GM23338 (cell line): ENCODE measurements around the gene GPR4. TPM values are rescaled to one million over a fixed set of nuclear protein-coding genes. Genes with fewer than 3 reads are reported as not detected.

Source experiments
- ATAC-seq: fragments of 200-7000 bp; cut with Tn5 transposase; 3 replicates; pipeline ENCODE4 v1.9.1; 2020
- DNase-seq: peaks from one replicate; pipeline ENCODE4 v3.0.0-alpha.2; 2015; ENCODE audit warnings: low spot score
- H2AFZ ChIP-seq: fragments of 200-600 bp; sonication (generic); 2 replicates; pipeline ENCODE4 v1.8.0; 2016; ENCODE audit warnings: antibody characterized with exemption, mild to moderate bottlenecking, moderate library complexity
- H3F3A ChIP-seq: fragments of 200-600 bp; sonication (generic); replicated peaks from 2 replicates; pipeline ENCODE4 v1.8.0; 2017; ENCODE audit warnings: antibody characterized with exemption, mixed run types, low read depth
- H3K27ac ChIP-seq: fragments of 200-600 bp; sonication (generic); 2 replicates; pipeline ENCODE4 v1.6.1; 2016; ENCODE audit warnings: low read depth
- H3K27me3 ChIP-seq: fragments of 200-600 bp; sonication (generic); 2 replicates; pipeline ENCODE4 v1.8.0; 2016; ENCODE audit warnings: mild to moderate bottlenecking, mixed run types, moderate library complexity; ENCODE audit not compliant: insufficient read depth
- H3K36me3 ChIP-seq: fragments of 200-600 bp; sonication (generic); 2 replicates; pipeline ENCODE4 v1.8.0; 2016; ENCODE audit warnings: mild to moderate bottlenecking; ENCODE audit not compliant: insufficient read depth
- H3K4me1 ChIP-seq: fragments of 200-600 bp; sonication (generic); 2 replicates; pipeline ENCODE4 v1.8.0; 2016; ENCODE audit warnings: mild to moderate bottlenecking, moderate library complexity; ENCODE audit not compliant: insufficient read depth
- H3K4me2 ChIP-seq: fragments of 200-600 bp; sonication (generic); 2 replicates; pipeline ENCODE4 v1.7.1; 2017; ENCODE audit warnings: mixed run types
- H3K4me3 ChIP-seq: fragments of 200-600 bp; sonication (generic); 2 replicates; pipeline ENCODE4 v1.6.1; 2016; ENCODE audit warnings: mixed run types
- H3K79me2 ChIP-seq: fragments of 200-600 bp; sonication (generic); replicated peaks from 2 replicates; pipeline ENCODE4 v1.8.0; 2017; ENCODE audit warnings: mild to moderate bottlenecking; ENCODE audit not compliant: insufficient read depth
- H3K9me2 ChIP-seq: fragments of 200-600 bp; sonication (generic); 2 replicates; pipeline ENCODE4 v1.8.0; 2017; ENCODE audit not compliant: insufficient read depth
- H4K20me1 ChIP-seq: fragments of 200-600 bp; sonication (generic); replicated peaks from 2 replicates; pipeline ENCODE4 v1.8.0; 2017; ENCODE audit warnings: mild to moderate bottlenecking; ENCODE audit not compliant: insufficient read depth
- H3K27ac Mint-ChIP-seq: 2 replicates; pipeline ENCODE4 v1.8.0; 2020; ENCODE audit warnings: inconsistent platforms, mild to moderate bottlenecking, moderate library complexity, mixed read lengths
- H3K27me3 Mint-ChIP-seq: 3 replicates; pipeline ENCODE4 v1.8.0; 2022; ENCODE audit warnings: low read depth, mild to moderate bottlenecking, moderate library complexity, mixed read lengths, inconsistent platforms; ENCODE audit not compliant: insufficient read depth, poor library complexity
- H3K36me3 Mint-ChIP-seq: 3 replicates; pipeline ENCODE4 v1.8.0; 2021; ENCODE audit warnings: low read depth, mild to moderate bottlenecking, inconsistent platforms, moderate library complexity, mixed read lengths
- H3K4me1 Mint-ChIP-seq: 3 replicates; pipeline ENCODE4 v1.8.0; 2020; ENCODE audit warnings: mild to moderate bottlenecking, inconsistent platforms, mixed read lengths
- H3K4me3 Mint-ChIP-seq: 3 replicates; pipeline ENCODE4 v1.8.0; 2021; ENCODE audit warnings: moderate library complexity, mild to moderate bottlenecking, inconsistent platforms, mixed read lengths
- H3K9me3 Mint-ChIP-seq: 3 replicates; pipeline ENCODE4 v1.8.0; 2020; ENCODE audit warnings: moderate library complexity, mild to moderate bottlenecking, inconsistent platforms, mixed read lengths
- CREB1 ChIP-seq: fragments of 250-450 bp; sonication (Bioruptor Pico); IDR thresholded peaks from 2 replicates; pipeline ENCODE4 v1.5.0; 2020; ENCODE audit warnings: low read depth, mild to moderate bottlenecking, moderate library complexity
- ETS1 ChIP-seq: IDR thresholded peaks from 2 replicates; pipeline ENCODE4 v1.6.1; 2016; ENCODE audit warnings: antibody characterized with exemption
- EZH2 ChIP-seq: fragments of 200-600 bp; sonication (generic); IDR thresholded peaks from one replicate; pipeline ENCODE4 v1.8.0; 2017; ENCODE audit warnings: antibody characterized with exemption, mild to moderate bottlenecking, low read depth; ENCODE audit not compliant: unreplicated experiment
- EZH2phosphoT487 ChIP-seq: fragments of 200-600 bp; sonication (generic); IDR thresholded peaks from one replicate; pipeline ENCODE4 v1.8.1; 2018; ENCODE audit warnings: antibody characterized with exemption; ENCODE audit not compliant: unreplicated experiment
- JUNB ChIP-seq: IDR thresholded peaks from one replicate; pipeline ENCODE4 v1.6.1; 2016; ENCODE audit warnings: antibody characterized with exemption; ENCODE audit not compliant: unreplicated experiment
- NANOG ChIP-seq: IDR thresholded peaks from 2 replicates; pipeline ENCODE4 v1.6.1; 2016; ENCODE audit warnings: antibody characterized with exemption, borderline replicate concordance
- POLR2AphosphoS5 ChIP-seq: IDR thresholded peaks from 2 replicates; pipeline ENCODE4 v1.6.1; 2016; ENCODE audit warnings: antibody characterized with exemption, low read depth
- REST ChIP-seq: IDR thresholded peaks from one replicate; pipeline ENCODE4 v1.6.1; 2018; ENCODE audit warnings: antibody characterized with exemption; ENCODE audit not compliant: unreplicated experiment
- STAT1 ChIP-seq: IDR thresholded peaks from one replicate; pipeline ENCODE4 v1.6.1; 2016; ENCODE audit warnings: antibody characterized with exemption; ENCODE audit not compliant: unreplicated experiment
- ZNF114 ChIP-seq: fragments of 250-450 bp; sonication (Bioruptor Pico); IDR thresholded peaks from 2 replicates; pipeline ENCODE4 v1.5.0; 2020; ENCODE audit warnings: mild to moderate bottlenecking, moderate library complexity
- ZNF331 ChIP-seq: fragments of 250-450 bp; sonication (Bioruptor Pico); IDR thresholded peaks from 2 replicates; pipeline ENCODE4 v1.5.0; 2020; ENCODE audit warnings: low read depth, mild to moderate bottlenecking, moderate library complexity
- polyA plus RNA-seq: library from polyadenylated mRNA; unstranded; fragments of >200 nt; fragmentation: Nextera tagmentation; extraction: Ambion mirVana; gene quantifications from 2 replicates; pipeline ENCODE4 v1.2.1, GENCODE V29; 2016
- total RNA-seq: library from RNA; depleted of rRNA; stranded (reverse); fragments of >200 nt; shearing (Covaris generic); gene quantifications from 2 replicates; pipeline ENCODE4 v1.2.3, GENCODE V29; 2014
- TF ChIP-seq, protein P1 (sequence below): fragments of 250-450 bp; sonication (Bioruptor Pico); IDR thresholded peaks from 2 replicates; pipeline ENCODE4 v1.5.0; 2020; ENCODE audit warnings: mild to moderate bottlenecking, moderate library complexity
- TF ChIP-seq, protein P2 (sequence below), 2 experiments: fragments of 200-600 bp in 1 of 2; sonication (generic) in 1 of 2; conservative IDR thresholded peaks; 2 replicates each; pipeline versions ENCODE4 v1.5.1 to v1.6.1; 2016 to 2017; ENCODE audit warnings: antibody characterized with exemption in 2 of 2, low read depth in 2 of 2, mild to moderate bottlenecking in 2 of 2, moderate library complexity in 1 of 2

The GPR4 gene
- total and polyA plus RNA-seq, 2 experiments from 2014 or later: 0.06 to 0.14 TPM

DNA sequence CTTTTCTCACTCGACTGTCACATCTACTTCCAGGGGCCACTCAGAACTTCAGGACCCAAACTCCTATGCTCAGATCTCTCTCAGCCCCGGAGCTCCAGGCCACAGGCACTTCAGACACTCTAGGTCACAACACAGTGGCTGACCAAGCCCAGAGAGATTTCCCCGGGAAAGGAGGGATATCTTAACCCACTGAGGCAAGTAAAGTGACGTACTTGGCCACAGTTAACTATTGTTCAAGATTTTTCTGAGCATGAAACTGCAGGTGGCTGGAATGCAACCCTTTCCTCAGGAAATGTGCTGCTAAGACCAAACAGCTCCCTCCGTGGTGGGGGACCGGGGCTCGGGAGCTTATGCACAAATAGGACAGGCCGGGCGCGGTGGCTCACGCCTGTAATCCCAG, 41.3 kb downstream of the GPR4 start:
- no peak overlapping the region for H3K4me3 Mint-ChIP-seq
- no peak for DNase-seq
- no peak for TF ChIP-seq POLR2AphosphoS5
- TF ChIP-seq ZNF331 (CRISPR knock-in tag): no peak
- TF ChIP-seq, protein P1, sequence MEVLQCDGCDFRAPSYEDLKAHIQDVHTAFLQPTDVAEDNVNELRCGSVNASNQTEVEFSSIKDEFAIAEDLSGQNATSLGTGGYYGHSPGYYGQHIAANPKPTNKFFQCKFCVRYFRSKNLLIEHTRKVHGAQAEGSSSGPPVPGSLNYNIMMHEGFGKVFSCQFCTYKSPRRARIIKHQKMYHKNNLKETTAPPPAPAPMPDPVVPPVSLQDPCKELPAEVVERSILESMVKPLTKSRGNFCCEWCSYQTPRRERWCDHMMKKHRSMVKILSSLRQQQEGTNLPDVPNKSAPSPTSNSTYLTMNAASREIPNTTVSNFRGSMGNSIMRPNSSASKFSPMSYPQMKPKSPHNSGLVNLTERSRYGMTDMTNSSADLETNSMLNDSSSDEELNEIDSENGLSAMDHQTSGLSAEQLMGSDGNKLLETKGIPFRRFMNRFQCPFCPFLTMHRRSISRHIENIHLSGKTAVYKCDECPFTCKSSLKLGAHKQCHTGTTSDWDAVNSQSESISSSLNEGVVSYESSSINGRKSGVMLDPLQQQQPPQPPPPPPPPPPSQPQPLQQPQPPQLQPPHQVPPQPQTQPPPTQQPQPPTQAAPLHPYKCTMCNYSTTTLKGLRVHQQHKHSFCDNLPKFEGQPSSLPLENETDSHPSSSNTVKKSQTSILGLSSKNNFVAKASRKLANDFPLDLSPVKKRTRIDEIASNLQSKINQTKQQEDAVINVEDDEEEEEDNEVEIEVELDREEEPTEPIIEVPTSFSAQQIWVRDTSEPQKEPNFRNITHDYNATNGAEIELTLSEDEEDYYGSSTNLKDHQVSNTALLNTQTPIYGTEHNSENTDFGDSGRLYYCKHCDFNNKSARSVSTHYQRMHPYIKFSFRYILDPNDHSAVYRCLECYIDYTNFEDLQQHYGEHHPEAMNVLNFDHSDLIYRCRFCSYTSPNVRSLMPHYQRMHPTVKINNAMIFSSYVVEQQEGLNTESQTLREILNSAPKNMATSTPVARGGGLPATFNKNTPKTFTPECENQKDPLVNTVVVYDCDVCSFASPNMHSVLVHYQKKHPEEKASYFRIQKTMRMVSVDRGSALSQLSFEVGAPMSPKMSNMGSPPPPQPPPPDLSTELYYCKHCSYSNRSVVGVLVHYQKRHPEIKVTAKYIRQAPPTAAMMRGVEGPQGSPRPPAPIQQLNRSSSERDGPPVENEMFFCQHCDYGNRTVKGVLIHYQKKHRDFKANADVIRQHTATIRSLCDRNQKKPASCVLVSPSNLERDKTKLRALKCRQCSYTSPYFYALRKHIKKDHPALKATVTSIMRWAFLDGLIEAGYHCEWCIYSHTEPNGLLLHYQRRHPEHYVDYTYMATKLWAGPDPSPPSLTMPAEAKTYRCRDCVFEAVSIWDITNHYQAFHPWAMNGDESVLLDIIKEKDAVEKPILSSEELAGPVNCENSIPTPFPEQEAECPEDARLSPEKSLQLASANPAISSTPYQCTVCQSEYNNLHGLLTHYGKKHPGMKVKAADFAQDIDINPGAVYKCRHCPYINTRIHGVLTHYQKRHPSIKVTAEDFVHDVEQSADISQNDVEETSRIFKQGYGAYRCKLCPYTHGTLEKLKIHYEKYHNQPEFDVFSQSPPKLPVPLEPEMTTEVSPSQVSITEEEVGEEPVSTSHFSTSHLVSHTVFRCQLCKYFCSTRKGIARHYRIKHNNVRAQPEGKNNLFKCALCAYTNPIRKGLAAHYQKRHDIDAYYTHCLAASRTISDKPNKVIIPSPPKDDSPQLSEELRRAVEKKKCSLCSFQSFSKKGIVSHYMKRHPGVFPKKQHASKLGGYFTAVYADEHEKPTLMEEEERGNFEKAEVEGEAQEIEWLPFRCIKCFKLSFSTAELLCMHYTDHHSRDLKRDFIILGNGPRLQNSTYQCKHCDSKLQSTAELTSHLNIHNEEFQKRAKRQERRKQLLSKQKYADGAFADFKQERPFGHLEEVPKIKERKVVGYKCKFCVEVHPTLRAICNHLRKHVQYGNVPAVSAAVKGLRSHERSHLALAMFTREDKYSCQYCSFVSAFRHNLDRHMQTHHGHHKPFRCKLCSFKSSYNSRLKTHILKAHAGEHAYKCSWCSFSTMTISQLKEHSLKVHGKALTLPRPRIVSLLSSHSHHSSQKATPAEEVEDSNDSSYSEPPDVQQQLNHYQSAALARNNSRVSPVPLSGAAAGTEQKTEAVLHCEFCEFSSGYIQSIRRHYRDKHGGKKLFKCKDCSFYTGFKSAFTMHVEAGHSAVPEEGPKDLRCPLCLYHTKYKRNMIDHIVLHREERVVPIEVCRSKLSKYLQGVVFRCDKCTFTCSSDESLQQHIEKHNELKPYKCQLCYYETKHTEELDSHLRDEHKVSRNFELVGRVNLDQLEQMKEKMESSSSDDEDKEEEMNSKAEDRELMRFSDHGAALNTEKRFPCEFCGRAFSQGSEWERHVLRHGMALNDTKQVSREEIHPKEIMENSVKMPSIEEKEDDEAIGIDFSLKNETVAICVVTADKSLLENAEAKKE (CRISPR knock-in tag): no peak
- no peak for TF ChIP-seq ZNF114 (CRISPR knock-in tag)
- TF ChIP-seq EZH2phosphoT487: no peak
- no peak for TF ChIP-seq JUNB
- no peak for TF ChIP-seq CREB1 (CRISPR knock-in tag)
- TF ChIP-seq EZH2: no peak
- TF ChIP-seq REST: no peak
- TF ChIP-seq, protein P2, sequence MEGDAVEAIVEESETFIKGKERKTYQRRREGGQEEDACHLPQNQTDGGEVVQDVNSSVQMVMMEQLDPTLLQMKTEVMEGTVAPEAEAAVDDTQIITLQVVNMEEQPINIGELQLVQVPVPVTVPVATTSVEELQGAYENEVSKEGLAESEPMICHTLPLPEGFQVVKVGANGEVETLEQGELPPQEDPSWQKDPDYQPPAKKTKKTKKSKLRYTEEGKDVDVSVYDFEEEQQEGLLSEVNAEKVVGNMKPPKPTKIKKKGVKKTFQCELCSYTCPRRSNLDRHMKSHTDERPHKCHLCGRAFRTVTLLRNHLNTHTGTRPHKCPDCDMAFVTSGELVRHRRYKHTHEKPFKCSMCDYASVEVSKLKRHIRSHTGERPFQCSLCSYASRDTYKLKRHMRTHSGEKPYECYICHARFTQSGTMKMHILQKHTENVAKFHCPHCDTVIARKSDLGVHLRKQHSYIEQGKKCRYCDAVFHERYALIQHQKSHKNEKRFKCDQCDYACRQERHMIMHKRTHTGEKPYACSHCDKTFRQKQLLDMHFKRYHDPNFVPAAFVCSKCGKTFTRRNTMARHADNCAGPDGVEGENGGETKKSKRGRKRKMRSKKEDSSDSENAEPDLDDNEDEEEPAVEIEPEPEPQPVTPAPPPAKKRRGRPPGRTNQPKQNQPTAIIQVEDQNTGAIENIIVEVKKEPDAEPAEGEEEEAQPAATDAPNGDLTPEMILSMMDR (conservative IDR thresholded peaks at IDR 0.05; ENCODE audit: low read depth in 2 of 2): no peak
- TF ChIP-seq STAT1: no peak
- no peak for TF ChIP-seq ETS1
- no peak for TF ChIP-seq NANOG
- no peak for ATAC-seq
- Histone ChIP-seq H3K36me3 (no peaks in the 10 kb centered on the region), H3K79me2 (peaks cover 8% of the 10 kb centered on the region; the same call in 1 of the 2 replicates), H3K4me3 (no peak overlapping the region), H3K4me1 (peaks cover 9% of the 10 kb centered on the region), H3F3A (peaks cover 7% of the 10 kb centered on the region; the same call in 1 of the 2 replicates), H3K27ac (no peak overlapping the region), H3K4me2 (no peak overlapping the region), H4K20me1 (no peaks in the 10 kb centered on the region; the same call in 1 of the 2 replicates), H3K9me2 (no peaks in the 10 kb centered on the region), H2AFZ (no peak overlapping the region), H3K27me3 (no peaks in the 10 kb centered on the region)
- no peaks in the 10 kb centered on the region for H3K9me3 Mint-ChIP-seq
- H3K27me3 Mint-ChIP-seq: peaks cover 10% of the 10 kb centered on the region
- peaks cover 12% of the 10 kb centered on the region for H3K4me1 Mint-ChIP-seq
- no peak overlapping the region for H3K27ac Mint-ChIP-seq
- no peaks in the 10 kb centered on the region for H3K36me3 Mint-ChIP-seq
